Muscle of leg (tissue), 11 donors: ENCODE data around the gene RADIL. TPM values are rescaled to one million over a fixed set of nuclear protein-coding genes. Genes with fewer than 3 reads are reported as not detected.

Source experiments
- DNase-seq: peaks from one replicate; pipeline ENCODE4 v3.0.0; 2013
- H3K27ac ChIP-seq: one replicate; pipeline ENCODE4 v1.5.1; 2013; ENCODE audit warnings: mild to moderate bottlenecking, low read length, control low read depth
- H3K27me3 ChIP-seq: one replicate; pipeline ENCODE4 v1.6.1; 2013; ENCODE audit warnings: low read length; ENCODE audit not compliant: control insufficient read depth, insufficient read depth
- H3K36me3 ChIP-seq: one replicate; pipeline ENCODE4 v1.6.1; 2013; ENCODE audit warnings: low read length; ENCODE audit not compliant: control insufficient read depth, insufficient read depth
- H3K4me1 ChIP-seq: one replicate; pipeline ENCODE4 v1.6.1; 2013; ENCODE audit warnings: low read length; ENCODE audit not compliant: control insufficient read depth, insufficient read depth
- H3K4me3 ChIP-seq: one replicate; pipeline ENCODE4 v1.5.1; 2013; ENCODE audit warnings: low read length, control low read depth
- H3K9me3 ChIP-seq: replicated peaks from 2 replicates; pipeline ENCODE4 v1.6.1; 2013; ENCODE audit warnings: low read depth, low read length; ENCODE audit not compliant: control insufficient read depth
- WGBS: methylation state at CpG from one replicate; pipeline ENCODE4 v1.1.5; 2013; ENCODE audit warnings: missing lambda C conversion rate; ENCODE audit not compliant: insufficient coverage; 5-methylcytosine and 5-hydroxymethylcytosine counted together
- polyA plus RNA-seq, 8 donors: library from polyadenylated mRNA; unstranded; fragments of 120-200 nt; gene quantifications; one replicate each; pipeline versions ENCODE4 v1.2.1 to v1.2.3, GENCODE V29; 2013; ENCODE audit warnings: inconsistent platforms in 1 of 8, low replicate concordance in 1 of 8; ENCODE audit not compliant: insufficient read length in 8 of 8, insufficient read depth in 1 of 8
- total RNA-seq: library from RNA; stranded (reverse); fragments of 120-200 nt; gene quantifications from one replicate; pipeline ENCODE4 v1.2.4, GENCODE V29; 2013

RADIL gene
- total and polyA plus RNA-seq, 9 donors: 3.0 to 5.3 (median 3.6) TPM

- Histone ChIP-seq H3K36me3 (peaks cover 90% of the 10 kb centered on the region), H3K4me1 (no peaks in the 10 kb centered on the region), H3K27ac (no peak overlapping the region), H3K27me3 (no peaks in the 10 kb centered on the region), H3K4me3 (no peak overlapping the region), H3K9me3 (no peaks in the 10 kb centered on the region)
- WGBS: 88% methylated on average over 16 of the region's 17 CpGs
- DNase-seq: no peak
Measured at GRCh38 chr7:4786015-4786414, 97.5 kb downstream of the RADIL start.

DNA sequence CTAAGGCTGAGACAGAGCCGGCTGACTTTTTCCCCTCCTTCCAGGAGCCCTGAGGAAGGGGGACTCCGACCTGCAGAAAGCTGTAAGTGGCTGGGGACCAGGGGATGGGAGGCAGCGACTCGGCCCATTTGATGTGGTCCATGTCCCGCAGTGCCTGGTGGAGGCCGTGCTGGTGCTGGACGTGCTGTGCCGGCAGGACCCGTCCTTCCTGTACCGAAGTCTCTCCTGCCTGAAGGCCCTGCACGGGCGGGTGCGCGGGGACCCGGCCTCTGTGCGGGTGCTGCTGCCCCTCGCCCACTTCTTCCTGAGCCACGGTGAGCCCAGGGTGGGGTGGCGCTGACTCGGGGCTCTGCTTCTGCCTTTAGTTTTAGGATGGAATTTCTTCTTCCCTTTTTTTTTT is 98.1 kb downstream of the RADIL start:
- 97% methylated on average over 7 of the region's 20 CpGs for WGBS
- DNase-seq: no peak
- Histone ChIP-seq H3K27me3 (no peaks in the 10 kb centered on the region), H3K36me3 (peaks cover 90% of the 10 kb centered on the region), H3K9me3 (no peaks in the 10 kb centered on the region), H3K4me3 (no peak overlapping the region), H3K27ac (no peak overlapping the region), H3K4me1 (no peaks in the 10 kb centered on the region)

DNA sequence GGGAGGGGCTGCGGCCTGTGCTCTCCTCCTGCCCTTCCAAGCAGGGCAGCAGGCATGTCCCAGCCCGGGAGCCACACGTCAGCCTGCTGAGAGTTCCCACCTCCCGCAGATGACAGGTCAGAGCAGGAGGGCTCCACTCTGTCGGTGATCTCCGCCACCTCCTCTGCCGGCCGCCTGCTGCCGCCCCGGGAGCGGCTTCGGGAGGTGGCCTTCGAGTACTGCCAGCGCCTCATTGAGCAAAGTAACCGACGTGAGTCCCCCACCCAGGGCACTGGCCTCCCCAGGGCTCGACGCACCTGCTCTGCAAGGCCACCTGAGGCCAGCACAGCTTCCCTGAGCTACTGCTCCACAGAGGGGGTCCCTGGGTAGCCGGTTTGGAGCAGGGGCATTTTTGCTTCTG is 98.7 kb downstream of the RADIL start:
- WGBS: 86% methylated on average over 17 of the region's 19 CpGs
- no peak overlapping the region for H3K4me3 ChIP-seq
- H3K4me1 ChIP-seq: no peaks in the 10 kb centered on the region

GRCh38 chr7:4783762-4784351 is 99.7 kb downstream of the RADIL start:
- no peaks in the 10 kb centered on the region for H3K9me3 ChIP-seq
- H3K36me3 ChIP-seq: peaks cover 79% of the 10 kb centered on the region
- WGBS: 88% methylated on average over 27 of the region's 40 CpGs
- no peaks in the 10 kb centered on the region for H3K27me3 ChIP-seq
- no peak for DNase-seq
- H3K4me1 ChIP-seq: no peaks in the 10 kb centered on the region
- H3K4me3 ChIP-seq: no peak overlapping the region
- no peak overlapping the region for H3K27ac ChIP-seq

More for the DNA sequence above, 98.7 kb downstream of the RADIL start:
- Histone ChIP-seq H3K27ac (no peak overlapping the region), H3K36me3 (peaks cover 86% of the 10 kb centered on the region), H3K9me3 (no peaks in the 10 kb centered on the region), H3K27me3 (no peaks in the 10 kb centered on the region)
- no peak for DNase-seq

DNA sequence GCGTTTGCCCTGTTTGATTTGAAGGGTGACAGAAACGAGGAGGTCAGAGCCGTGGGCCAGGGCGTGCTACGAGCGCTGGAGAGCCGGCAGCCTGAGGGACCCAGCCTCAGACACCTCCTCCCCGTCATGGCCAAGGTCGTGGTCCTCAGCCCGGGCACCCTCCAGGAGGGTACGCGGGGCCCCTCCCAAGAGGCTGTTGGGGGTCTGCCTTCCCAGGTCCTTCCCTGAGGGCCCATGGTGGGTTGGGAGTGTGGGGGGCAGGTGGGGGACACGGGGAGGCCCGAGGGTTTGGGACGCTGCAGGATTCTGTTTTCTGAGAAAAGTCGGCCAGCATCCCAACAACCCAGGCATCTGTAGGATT is 100.2 kb downstream of the RADIL start:
- H3K36me3 ChIP-seq: peaks cover 73% of the 10 kb centered on the region
- H3K27me3 ChIP-seq: no peaks in the 10 kb centered on the region
- no peak for DNase-seq
- no peaks in the 10 kb centered on the region for H3K9me3 ChIP-seq
- H3K4me3 ChIP-seq: no peak overlapping the region
- no peak overlapping the region for H3K27ac ChIP-seq
- no peaks in the 10 kb centered on the region for H3K4me1 ChIP-seq
- WGBS: 90% methylated on average over 10 of the region's 16 CpGs

GRCh38 chr7:4782333-4783291 is 100.9 kb downstream of the RADIL start:
- Histone ChIP-seq H3K27ac (no peak overlapping the region), H3K4me3 (no peak overlapping the region), H3K27me3 (no peaks in the 10 kb centered on the region), H3K9me3 (no peaks in the 10 kb centered on the region), H3K36me3 (peaks cover 68% of the 10 kb centered on the region), H3K4me1 (no peaks in the 10 kb centered on the region)
- no peak for DNase-seq
- WGBS: 89% methylated on average over 27 of the region's 36 CpGs

- no peaks in the 10 kb centered on the region for H3K9me3 ChIP-seq
- 95% methylated on average over 26 of the region's 27 CpGs for WGBS
- peaks cover 2% of the 10 kb centered on the region for H3K4me1 ChIP-seq
- H3K27me3 ChIP-seq: no peaks in the 10 kb centered on the region
- H3K4me3 ChIP-seq: no peak overlapping the region
- H3K36me3 ChIP-seq: peaks cover 60% of the 10 kb centered on the region
- H3K27ac ChIP-seq: no peak overlapping the region
- DNase-seq: no peak
Measured at GRCh38 chr7:4781366-4782069, 102.0 kb downstream of the RADIL start.

GRCh38 chr7:4779118-4779517 is 104.4 kb downstream of the RADIL start:
- Histone ChIP-seq H3K4me3 (no peak overlapping the region), H3K9me3 (no peaks in the 10 kb centered on the region), H3K4me1 (peaks cover 16% of the 10 kb centered on the region), H3K36me3 (peaks cover 37% of the 10 kb centered on the region), H3K27ac (no peak overlapping the region), H3K27me3 (no peaks in the 10 kb centered on the region)
- no peak for DNase-seq
- no CpG with 5 or more reads among the region's 5 CpGs for WGBS

- 12% methylated on average over 23 of the region's 32 CpGs for WGBS
- peak; percentile 47 for DNase-seq
- peak overlapping the region; percentile 100 for H3K4me3 ChIP-seq
- H3K27me3 ChIP-seq: no peaks in the 10 kb centered on the region
- no peaks in the 10 kb centered on the region for H3K9me3 ChIP-seq
- H3K4me1 ChIP-seq: peaks cover 17% of the 10 kb centered on the region
- peak overlapping the region; percentile 86 for H3K27ac ChIP-seq
- H3K36me3 ChIP-seq: peaks cover 13% of the 10 kb centered on the region
Measured at GRCh38 chr7:4775848-4776623, 107.5 kb downstream of the RADIL start.
